HCT116 (cell line): ENCODE results near the gene DMD.
"Not testable (repeated sequence)": the region's sequence is repeated elsewhere in the genome, so short reads cannot be mapped to it uniquely, and the experiment has no call there.

Experiments used
- POLR2A ChIP-seq: IDR thresholded peaks from 2 replicates; pipeline ENCODE4 v1.7.0; 2011; ENCODE audit warnings: borderline replicate concordance; ENCODE audit not compliant: insufficient read depth, insufficient read length; ENCODE audit errors: extremely low read depth
- TF ChIP-seq, protein P1 (sequence below), 3 experiments: fragments of 200-600 bp in 1 of 3; sonication (generic) in 1 of 3; IDR thresholded peaks in 2 of 3; conservative IDR thresholded peaks in 1 of 3; 2 replicates each; pipeline ENCODE4 v1.5.1; 2012 to 2017; ENCODE audit warnings: low read depth in 2 of 3, low read length in 2 of 3, antibody characterized with exemption in 1 of 3, borderline replicate concordance in 1 of 3, control low read depth in 1 of 3, mild to moderate bottlenecking in 1 of 3, mixed read lengths in 1 of 3, mixed run types in 1 of 3, moderate library complexity in 1 of 3; ENCODE audit not compliant: insufficient read depth in 1 of 3

DNA sequence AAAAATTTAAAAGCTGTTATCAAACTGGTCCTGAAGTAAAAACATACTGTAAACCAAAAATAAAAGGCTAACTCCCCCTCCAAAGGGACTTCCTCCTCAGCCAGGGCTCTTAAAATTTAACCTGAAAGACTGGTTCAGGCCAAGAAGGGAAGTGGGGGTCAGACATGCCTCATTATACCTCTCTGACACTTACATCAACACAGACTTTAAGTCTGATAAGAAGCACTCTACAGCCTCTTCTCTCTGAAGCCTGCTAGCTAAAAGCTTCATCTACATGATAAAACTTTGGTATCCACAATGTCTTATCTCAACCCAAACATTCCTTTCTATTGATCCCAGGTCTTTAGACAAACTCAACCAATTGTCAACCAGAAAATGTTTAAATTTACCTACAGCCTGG is 682.9 kb downstream of the DMD start:
- TF ChIP-seq, protein P1, sequence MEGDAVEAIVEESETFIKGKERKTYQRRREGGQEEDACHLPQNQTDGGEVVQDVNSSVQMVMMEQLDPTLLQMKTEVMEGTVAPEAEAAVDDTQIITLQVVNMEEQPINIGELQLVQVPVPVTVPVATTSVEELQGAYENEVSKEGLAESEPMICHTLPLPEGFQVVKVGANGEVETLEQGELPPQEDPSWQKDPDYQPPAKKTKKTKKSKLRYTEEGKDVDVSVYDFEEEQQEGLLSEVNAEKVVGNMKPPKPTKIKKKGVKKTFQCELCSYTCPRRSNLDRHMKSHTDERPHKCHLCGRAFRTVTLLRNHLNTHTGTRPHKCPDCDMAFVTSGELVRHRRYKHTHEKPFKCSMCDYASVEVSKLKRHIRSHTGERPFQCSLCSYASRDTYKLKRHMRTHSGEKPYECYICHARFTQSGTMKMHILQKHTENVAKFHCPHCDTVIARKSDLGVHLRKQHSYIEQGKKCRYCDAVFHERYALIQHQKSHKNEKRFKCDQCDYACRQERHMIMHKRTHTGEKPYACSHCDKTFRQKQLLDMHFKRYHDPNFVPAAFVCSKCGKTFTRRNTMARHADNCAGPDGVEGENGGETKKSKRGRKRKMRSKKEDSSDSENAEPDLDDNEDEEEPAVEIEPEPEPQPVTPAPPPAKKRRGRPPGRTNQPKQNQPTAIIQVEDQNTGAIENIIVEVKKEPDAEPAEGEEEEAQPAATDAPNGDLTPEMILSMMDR (IDR thresholded peaks at IDR 0.05 in 2 of 3, conservative IDR thresholded peaks at IDR 0.05 in 1 of 3; ENCODE audit: borderline replicate concordance in 1 of 3, insufficient read depth in 1 of 3, low read depth in 2 of 3, low read length in 2 of 3): not testable (repeated sequence)
- TF ChIP-seq POLR2A: not testable (repeated sequence)
